Endodermal cell (in vitro differentiated cells): Measurements from ENCODE around the gene SBSN. TPM values are rescaled to one million over a fixed set of nuclear protein-coding genes. Genes with fewer than 3 reads are reported as not detected.

Source experiments
- DNase-seq: peaks from one replicate; pipeline ENCODE4 v3.0.0-alpha.2; 2017
- H3K27ac ChIP-seq: 2 replicates; pipeline ENCODE4 v1.5.1; 2013; ENCODE audit warnings: mild to moderate bottlenecking, low read depth, low read length, moderate library complexity
- H3K27me3 ChIP-seq: 2 replicates; pipeline ENCODE4 v1.6.1; 2013; ENCODE audit warnings: mild to moderate bottlenecking, low read length, moderate library complexity; ENCODE audit not compliant: insufficient read depth, control insufficient read depth, poor library complexity, severe bottlenecking
- H3K36me3 ChIP-seq: 2 replicates; pipeline ENCODE4 v1.7.0; 2013; ENCODE audit warnings: mild to moderate bottlenecking, low read length, moderate library complexity; ENCODE audit not compliant: control insufficient read depth, insufficient read depth
- H3K4me1 ChIP-seq: one replicate; pipeline ENCODE4 v1.7.0; 2013; ENCODE audit warnings: low read length; ENCODE audit not compliant: control insufficient read depth, insufficient read depth
- H3K4me3 ChIP-seq: 2 replicates; pipeline ENCODE4 v1.5.1; 2013; ENCODE audit warnings: mild to moderate bottlenecking, low read length, moderate library complexity
- H3K9ac ChIP-seq: 2 replicates; pipeline ENCODE4 v1.6.1; 2013; ENCODE audit warnings: mild to moderate bottlenecking, low read length, moderate library complexity; ENCODE audit not compliant: poor library complexity, severe bottlenecking; ENCODE audit errors: extremely low read depth
- H3K9me3 ChIP-seq: 2 replicates; pipeline ENCODE4 v1.6.1; 2013; ENCODE audit warnings: mild to moderate bottlenecking, low read length, moderate library complexity; ENCODE audit not compliant: control insufficient read depth
- H3K27ac Mint-ChIP-seq: 2 replicates; pipeline ENCODE4 v1.8.0; 2020; ENCODE audit warnings: mixed read lengths
- H3K27me3 Mint-ChIP-seq: 2 replicates; pipeline ENCODE4 v1.8.0; 2021; ENCODE audit warnings: mild to moderate bottlenecking, mixed read lengths; ENCODE audit not compliant: insufficient read depth
- H3K36me3 Mint-ChIP-seq: 2 replicates; pipeline ENCODE4 v1.8.0; 2020; ENCODE audit warnings: low read depth, mixed read lengths
- H3K4me1 Mint-ChIP-seq: 2 replicates; pipeline ENCODE4 v1.8.0; 2020; ENCODE audit warnings: mixed read lengths
- H3K4me3 Mint-ChIP-seq: 2 replicates; pipeline ENCODE4 v1.8.0; 2020; ENCODE audit warnings: mild to moderate bottlenecking, moderate library complexity, mixed read lengths
- H3K9me3 Mint-ChIP-seq: 2 replicates; pipeline ENCODE4 v1.8.0; 2020; ENCODE audit warnings: mild to moderate bottlenecking, mixed read lengths
- CTCF ChIP-seq: fragments of 200-600 bp; sonication (generic); conservative IDR thresholded peaks from 2 replicates; pipeline ENCODE4 v1.5.0; 2021; ENCODE audit warnings: antibody characterized with exemption, mild to moderate bottlenecking
- WGBS, 2 experiments: methylation state at CpG; one replicate each; pipeline versions ENCODE4 v1.1.5 to v1.1.7; 2013; ENCODE audit warnings: missing lambda C conversion rate in 2 of 2, mixed read lengths in 1 of 2; ENCODE audit not compliant: insufficient coverage in 1 of 2, insufficient read length in 1 of 2; 5-methylcytosine and 5-hydroxymethylcytosine counted together
- total RNA-seq, 2 donors: library from RNA; stranded (reverse); fragmentation: NEBNext Ultra II Directional in 1 of 2; extraction: Animal tissue kit (Norgen Biotek cat#: 25700) in 1 of 2; gene quantifications; 2 replicates in 1 of 2; 3 replicates in 1 of 2; pipeline ENCODE4 v1.2.1, GENCODE V29; 2021

The SBSN gene
- total RNA-seq, 2 donors from 2014 or later = not detected

GRCh38 chr19:35498220-35498619, 29.9 kb downstream of the SBSN start:
- WGBS, 2 experiments = 81 to 100% methylated on average over 1 to 3 of the region's 3 CpGs
- Mint-ChIP-seq H3K27me3 (no peaks in the 10 kb centered on the region), H3K36me3 (peaks cover 66% of the 10 kb centered on the region)

GRCh38 chr19:35497406-35497805, 30.7 kb downstream of the SBSN start:
- H3K36me3 ChIP-seq = peaks cover 56% of the 10 kb centered on the region
- Mint-ChIP-seq H3K27me3 (no peaks in the 10 kb centered on the region), H3K9me3 (no peaks in the 10 kb centered on the region), H3K27ac (no peak overlapping the region), H3K4me3 (no peak overlapping the region), H3K36me3 (peaks cover 59% of the 10 kb centered on the region), H3K4me1 (peaks cover 12% of the 10 kb centered on the region)
- peak; percentile 30 for TF ChIP-seq CTCF
- H3K27me3 ChIP-seq = no peaks in the 10 kb centered on the region
- DNase-seq = no peak
- no peak overlapping the region for H3K4me3 ChIP-seq
- no peaks in the 10 kb centered on the region for H3K9me3 ChIP-seq
- H3K27ac ChIP-seq = no peak overlapping the region
- no peaks in the 10 kb centered on the region for H3K4me1 ChIP-seq
- H3K9ac ChIP-seq = no peak overlapping the region
- 91 to 94% methylated on average over 12 to 14 of the region's 14 CpGs for whole genome bisulfite sequencing, 2 experiments

More at GRCh38 chr19:35498220-35498619, 29.9 kb downstream of the SBSN start:
- Histone ChIP-seq H3K9ac (no peak overlapping the region), H3K9me3 (no peaks in the 10 kb centered on the region), H3K27ac (no peak overlapping the region), H3K4me3 (no peak overlapping the region), H3K4me1 (no peaks in the 10 kb centered on the region), H3K27me3 (no peaks in the 10 kb centered on the region), H3K36me3 (peaks cover 64% of the 10 kb centered on the region)
- TF ChIP-seq CTCF = no peak
- H3K9me3 Mint-ChIP-seq = no peaks in the 10 kb centered on the region
- H3K27ac Mint-ChIP-seq = no peak overlapping the region
- no peak overlapping the region for H3K4me3 Mint-ChIP-seq
- peaks cover 20% of the 10 kb centered on the region for H3K4me1 Mint-ChIP-seq
- no peak for DNase-seq

DNA sequence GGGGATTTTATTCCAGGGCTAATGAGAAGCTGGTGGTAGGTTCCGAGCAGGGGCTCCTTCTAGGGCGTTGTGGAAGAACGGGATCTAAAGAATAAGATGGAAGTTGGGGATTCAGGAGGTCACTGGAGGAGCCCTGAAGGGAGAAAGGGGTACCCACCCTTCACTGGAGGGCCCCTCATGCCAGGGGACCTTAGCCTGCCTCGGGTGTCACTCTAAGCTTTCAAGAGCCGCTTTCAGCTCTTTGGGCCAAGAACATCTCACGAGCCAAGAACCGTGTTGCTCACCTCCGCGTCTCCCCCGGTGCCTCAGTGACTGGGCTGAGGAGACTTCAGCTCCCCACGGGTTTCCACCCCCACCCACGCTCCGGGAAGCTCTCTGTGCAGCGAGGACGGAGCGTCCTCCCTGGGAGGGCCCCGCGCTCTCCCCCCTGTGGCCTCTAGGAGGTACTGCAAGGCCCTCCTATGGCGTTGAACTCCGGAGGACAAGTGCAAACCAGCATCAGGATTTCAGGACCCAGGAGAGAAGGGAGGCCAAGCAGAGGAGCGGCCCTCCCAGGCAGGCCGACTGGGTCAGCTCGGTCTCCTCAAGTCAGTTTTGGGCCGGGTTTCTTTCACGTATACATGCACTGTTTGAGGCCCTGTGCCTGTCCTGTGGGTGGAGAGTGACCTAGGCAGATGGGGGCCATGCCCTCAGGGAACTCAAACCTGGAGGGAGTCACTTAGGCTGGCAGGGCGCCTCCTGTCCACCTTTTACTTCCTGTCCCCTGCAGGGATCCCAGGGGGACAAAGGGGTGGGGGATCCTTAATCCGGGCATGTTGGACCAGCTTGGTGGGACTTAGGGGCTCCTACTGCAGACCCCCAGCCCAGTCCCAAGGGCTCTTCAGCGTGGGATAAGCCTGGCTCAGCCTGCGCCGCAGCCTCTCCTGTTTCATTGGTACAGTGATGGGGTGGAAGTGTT, 32.7 kb downstream of the SBSN start:
- H3K4me3 Mint-ChIP-seq = no peak overlapping the region
- 33 to 42% methylated on average over 17 to 30 of the region's 30 CpGs for WGBS, 2 experiments
- peak; percentile 97 for TF ChIP-seq CTCF

More for the DNA sequence above, 32.7 kb downstream of the SBSN start:
- Histone ChIP-seq H3K4me3 (no peak overlapping the region), H3K9ac (no peak overlapping the region), H3K9me3 (no peaks in the 10 kb centered on the region), H3K27me3 (no peaks in the 10 kb centered on the region), H3K27ac (no peak overlapping the region), H3K36me3 (peaks cover 36% of the 10 kb centered on the region), H3K4me1 (no peaks in the 10 kb centered on the region)
- peaks cover 8% of the 10 kb centered on the region for H3K4me1 Mint-ChIP-seq
- peak overlapping the region; percentile 52 for H3K27ac Mint-ChIP-seq
- peak; percentile 89 for DNase-seq
- no peaks in the 10 kb centered on the region for H3K9me3 Mint-ChIP-seq
- H3K36me3 Mint-ChIP-seq = peaks cover 40% of the 10 kb centered on the region
- H3K27me3 Mint-ChIP-seq = peaks cover 7% of the 10 kb centered on the region
